Sigmoid colon (tissue), 4 donors: ENCODE results near the gene ZBTB21.

ENCODE experiments used
- CTCF ChIP-seq, 4 experiments: fragments of 450-650 bp in 3 of 4; fragments of 200-600 bp in 1 of 4; IDR thresholded peaks; one replicate each; pipeline ENCODE4 v1.5.1; 2016 to 2019; ENCODE audit warnings: antibody characterized with exemption in 4 of 4, mild to moderate bottlenecking in 3 of 4, moderate library complexity in 2 of 4
- EP300 ChIP-seq, 4 donors: sonication (generic); formaldehyde crosslinking; IDR thresholded peaks; one replicate each; pipeline ENCODE4 v1.6.1; 2017; ENCODE audit warnings: antibody characterized with exemption in 4 of 4

DNA sequence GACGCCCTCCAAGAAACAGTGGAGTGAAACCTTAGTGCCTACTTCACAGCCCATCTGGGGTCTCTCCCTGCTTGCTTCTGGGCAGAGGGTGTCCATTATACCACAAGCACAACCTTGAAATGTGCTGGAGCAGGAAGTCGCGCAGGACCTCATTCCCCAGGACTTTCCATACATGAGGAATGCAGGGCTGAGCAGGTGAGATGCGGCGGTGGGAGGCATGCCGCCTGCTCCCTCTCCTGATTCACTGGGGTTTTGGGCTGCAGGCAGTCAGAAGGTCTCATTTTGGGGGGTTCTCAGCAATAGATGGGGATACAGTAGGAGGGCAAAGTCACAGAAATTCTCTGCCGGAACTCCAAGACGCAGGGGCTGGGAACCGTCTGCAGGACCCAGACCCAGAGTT is 45.3 kb upstream of the ZBTB21 start:
- no peak for TF ChIP-seq CTCF (IDR thresholded peaks at IDR 0.05)
- no peak for TF ChIP-seq EP300 (IDR thresholded peaks at IDR 0.05)
